PC-3 (cell line): ENCODE results near the gene TCP10L. TPM values are rescaled to one million over a fixed set of nuclear protein-coding genes. Genes with fewer than 3 reads are reported as not detected.

Source experiments
- ATAC-seq: fragments of 200-7000 bp; cut with Tn5 transposase; 2 replicates; pipeline ENCODE4 v1.9.1; 2020; ENCODE audit warnings: mild to moderate bottlenecking, moderate library complexity
- BruUV-seq: library from RNA; stranded (reverse); fragments of 400-500 nt; replicated peaks from 2 replicates; lab custom pipeline; 2021; lab: Mats Ljungman, UMichigan
- CTCF ChIA-PET: fragments of 300-600 bp; sonication (Branson Sonifier 250); formaldehyde crosslinking; loops from one replicate; lab custom pipeline; 2022; ENCODE audit warnings: antibody characterized with exemption; lab: Charles Lee
- POLR2A ChIA-PET: fragments of 300-600 bp; sonication (Branson Sonifier 250); formaldehyde crosslinking; loops from one replicate; lab custom pipeline; 2022; ENCODE audit warnings: antibody characterized with exemption; ENCODE audit not compliant: unreplicated experiment; lab: Charles Lee
- DNase-seq: peaks from one replicate; pipeline ENCODE4 v3.0.0-alpha.2; 2015
- H2AFZ ChIP-seq: fragments of 300-600 bp; sonication (generic); 2 replicates; pipeline ENCODE4 v1.6.0; 2016; ENCODE audit warnings: antibody characterized with exemption, low read length
- H3F3A ChIP-seq: fragments of 300-600 bp; sonication (generic); one replicate; pipeline ENCODE4 v1.6.0; 2017; ENCODE audit warnings: antibody characterized with exemption, low read length, control low read depth, mild to moderate bottlenecking; ENCODE audit not compliant: unreplicated experiment
- H3K27ac ChIP-seq: fragments of 300-600 bp; sonication (generic); 2 replicates; pipeline ENCODE4 v1.5.1; 2016; ENCODE audit warnings: mild to moderate bottlenecking, low read length
- H3K27me3 ChIP-seq: fragments of 300-600 bp; sonication (generic); 2 replicates; pipeline ENCODE4 v1.6.1; 2016; ENCODE audit warnings: low read length, mixed read lengths
- H3K36me3 ChIP-seq: fragments of 300-600 bp; sonication (generic); 2 replicates; pipeline ENCODE4 v1.6.1; 2016; ENCODE audit warnings: low read depth, mixed run types, low read length, mixed read lengths
- H3K4me1 ChIP-seq: fragments of 300-600 bp; sonication (generic); 2 replicates; pipeline ENCODE4 v1.5.1; 2016; ENCODE audit warnings: low read length; ENCODE audit not compliant: insufficient read depth
- H3K4me2 ChIP-seq: fragments of 300-600 bp; sonication (generic); 2 replicates; pipeline ENCODE4 v1.6.0; 2016; ENCODE audit warnings: low read length
- H3K4me3 ChIP-seq: fragments of 300-600 bp; sonication (generic); 2 replicates; pipeline ENCODE4 v1.5.1; 2016; ENCODE audit warnings: mild to moderate bottlenecking, low read length, mixed read lengths
- H3K79me2 ChIP-seq: fragments of 300-600 bp; sonication (generic); 2 replicates; pipeline ENCODE4 v1.6.1; 2017; ENCODE audit warnings: low read length, mixed read lengths
- H3K9ac ChIP-seq: fragments of 300-600 bp; sonication (generic); 2 replicates; pipeline ENCODE4 v1.6.0; 2016; ENCODE audit warnings: mild to moderate bottlenecking, low read length
- H3K9me2 ChIP-seq: fragments of 300-600 bp; sonication (generic); replicated peaks from 2 replicates; pipeline ENCODE4 v1.6.1; 2016; ENCODE audit warnings: mixed run types, low read length, mixed read lengths
- H3K9me3 ChIP-seq: fragments of 300-600 bp; sonication (generic); 2 replicates; pipeline ENCODE4 v1.6.1; 2016; ENCODE audit warnings: low read length, mixed read lengths
- H4K20me1 ChIP-seq: fragments of 300-600 bp; sonication (generic); 2 replicates; pipeline ENCODE4 v1.6.1; 2016; ENCODE audit warnings: low read length, mixed read lengths
- CTCF ChIP-seq: fragments of 300-600 bp; sonication (generic); conservative IDR thresholded peaks from 2 replicates; pipeline ENCODE4 v1.5.1; 2017; ENCODE audit warnings: antibody characterized with exemption, low read depth, mild to moderate bottlenecking, low read length
- EZH2 ChIP-seq: fragments of 300-600 bp; sonication (generic); IDR thresholded peaks from one replicate; pipeline ENCODE4 v1.6.1; 2017; ENCODE audit warnings: antibody characterized with exemption, mild to moderate bottlenecking, low read length; ENCODE audit not compliant: unreplicated experiment
- EZH2phosphoT487 ChIP-seq: fragments of 300-600 bp; sonication (generic); IDR thresholded peaks from 2 replicates; pipeline ENCODE4 v1.6.1; 2018; ENCODE audit warnings: mild to moderate bottlenecking, antibody characterized with exemption, low read length, borderline replicate concordance
- intact Hi-C: fragments of 100-400 bp; cut with micrococcal nuclease; formaldehyde crosslinking; loops from 2 replicates; pipeline ENCODE4 v1.9.0; 2023
- total RNA-seq: library from RNA; depleted of rRNA; stranded (reverse); fragments of >200 nt; gene quantifications from 2 replicates; pipeline ENCODE4 v1.2.3, GENCODE V29; 2014

The TCP10L gene
- total RNA-seq, 1 experiment from 2014 or later: 2.1 TPM

- Histone ChIP-seq H3K4me1 (peaks cover 12% of the 10 kb centered on the region; the same call in 1 of the 2 replicates), H3K4me3 (no peak overlapping the region), H3K27me3 (no peaks in the 10 kb centered on the region), H3K36me3 (no peaks in the 10 kb centered on the region), H2AFZ (no peak overlapping the region), H3K9me3 (no peaks in the 10 kb centered on the region), H4K20me1 (no peaks in the 10 kb centered on the region), H3K27ac (no peak overlapping the region), H3F3A (no peaks in the 10 kb centered on the region), H3K4me2 (no peak overlapping the region), H3K79me2 (no peaks in the 10 kb centered on the region), H3K9ac (no peak overlapping the region), H3K9me2 (no peaks in the 10 kb centered on the region)
- ATAC-seq (no peak), DNase-seq (no peak)
- intact Hi-C loops: no loop called here
- TF ChIP-seq CTCF (no peak), EZH2phosphoT487 (no peak), EZH2 (no peak)
- POLR2A ChIA-PET: no interaction called here
- BruUV-seq: no TSS peak
- CTCF ChIA-PET: no interaction called here
These were observed 35.9 kb downstream of the TCP10L start for GRCh38 chr21:32549440-32549839.

GRCh38 chr21:32548978-32549377, 36.3 kb downstream of the TCP10L start:
- DNase-seq (no peak), ATAC-seq (no peak)
- Histone ChIP-seq H2AFZ (no peak overlapping the region), H3K4me2 (no peak overlapping the region), H3K27ac (no peak overlapping the region), H3K27me3 (no peaks in the 10 kb centered on the region), H3K79me2 (no peaks in the 10 kb centered on the region), H3K4me3 (no peak overlapping the region), H3K9ac (no peak overlapping the region), H4K20me1 (no peaks in the 10 kb centered on the region), H3F3A (no peaks in the 10 kb centered on the region), H3K36me3 (no peaks in the 10 kb centered on the region), H3K4me1 (peaks cover 12% of the 10 kb centered on the region; the same call in 1 of the 2 replicates), H3K9me2 (no peaks in the 10 kb centered on the region), H3K9me3 (no peaks in the 10 kb centered on the region)
- intact Hi-C loops: no loop called here
- ChIA-PET CTCF (no interaction called here), POLR2A (no interaction called here)
- BruUV-seq: no TSS peak
- TF ChIP-seq EZH2phosphoT487 (no peak), CTCF (no peak), EZH2 (no peak)

GRCh38 chr21:32547018-32547417, 38.3 kb downstream of the TCP10L start:
- H3K9ac ChIP-seq: no peak overlapping the region
- POLR2A ChIA-PET: no interaction called here
- H3K27ac ChIP-seq: no peak overlapping the region
- H3K4me2 ChIP-seq: no peak overlapping the region
- CTCF ChIA-PET: no interaction called here
- H3K9me2 ChIP-seq: no peaks in the 10 kb centered on the region
- peaks cover 12% of the 10 kb centered on the region; the same call in 1 of the 2 replicates for H3K4me1 ChIP-seq
- H3K27me3 ChIP-seq: no peaks in the 10 kb centered on the region
- H3F3A ChIP-seq: no peaks in the 10 kb centered on the region
- no peak for DNase-seq
- no peaks in the 10 kb centered on the region for H4K20me1 ChIP-seq
- no peaks in the 10 kb centered on the region for H3K79me2 ChIP-seq
- no peaks in the 10 kb centered on the region for H3K9me3 ChIP-seq
- no peak overlapping the region for H2AFZ ChIP-seq
- no peak overlapping the region for H3K4me3 ChIP-seq
- ATAC-seq: no peak
- no TSS peak for BruUV-seq
- TF ChIP-seq CTCF (no peak), EZH2phosphoT487 (no peak), EZH2 (no peak)
- intact Hi-C loops: no loop called here
- H3K36me3 ChIP-seq: no peaks in the 10 kb centered on the region
